ENCODE measurements around the gene S1PR4. TPM values are rescaled to one million over a fixed set of nuclear protein-coding genes. Genes with fewer than 3 reads are reported as not detected.
"Not testable (repeated sequence)": the region's sequence is repeated elsewhere in the genome, so short reads cannot be mapped to it uniquely, and the experiment has no call there.

S1PR4 gene
- polyA plus RNA-seq, 2 donors, result 1.5 to 2.4 TPM

DNA sequence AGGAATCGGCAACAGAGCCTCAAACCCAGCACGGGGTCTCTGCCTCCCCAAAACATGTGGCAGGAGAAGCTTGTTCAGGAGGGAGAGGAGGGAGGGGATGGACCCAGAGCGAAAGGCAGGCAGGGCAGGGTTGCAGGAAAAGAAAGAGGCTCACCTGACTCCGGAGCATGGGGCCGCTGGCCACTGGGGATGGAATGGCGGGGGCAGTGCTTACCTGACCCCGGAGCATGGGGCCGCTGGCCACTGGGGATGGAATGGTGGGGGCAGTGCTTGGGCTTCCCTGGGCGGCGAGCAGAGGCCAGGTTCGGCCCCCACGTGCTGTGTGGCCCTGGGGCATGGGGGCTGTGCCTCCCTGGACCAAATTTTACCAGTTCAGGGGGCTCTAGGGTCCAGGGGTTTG, 32.6 kb downstream of the S1PR4 start:
- Histone ChIP-seq H3K36me3 (ENCODE audit: control insufficient read depth in 2 of 2, insufficient read depth in 2 of 2, low read length in 1 of 2) (peaks cover 0 to 25% of the 10 kb centered on the region in 2 donors), H3K9me3 (ENCODE audit: control insufficient read depth in 2 of 2, insufficient read depth in 1 of 2, low read depth in 1 of 2, low read length in 1 of 2) (no peaks in the 10 kb centered on the region), H3K4me1 (ENCODE audit: control insufficient read depth in 2 of 2, insufficient read depth in 2 of 2, low read length in 1 of 2) (no peaks in the 10 kb centered on the region), H3K27me3 (ENCODE audit: control insufficient read depth in 1 of 2, insufficient read depth in 2 of 2, low read length in 2 of 2) (no peaks in the 10 kb centered on the region), H3K27ac (ENCODE audit: low read depth in 2 of 2, low read length in 1 of 2) (no peak overlapping the region), H3K4me3 (ENCODE audit: low read depth in 1 of 2, low read length in 2 of 2) (no peak overlapping the region)
- WGBS, 2 donors, result 47 to 52% methylated on average over 12 of the region's 12 CpGs

DNA sequence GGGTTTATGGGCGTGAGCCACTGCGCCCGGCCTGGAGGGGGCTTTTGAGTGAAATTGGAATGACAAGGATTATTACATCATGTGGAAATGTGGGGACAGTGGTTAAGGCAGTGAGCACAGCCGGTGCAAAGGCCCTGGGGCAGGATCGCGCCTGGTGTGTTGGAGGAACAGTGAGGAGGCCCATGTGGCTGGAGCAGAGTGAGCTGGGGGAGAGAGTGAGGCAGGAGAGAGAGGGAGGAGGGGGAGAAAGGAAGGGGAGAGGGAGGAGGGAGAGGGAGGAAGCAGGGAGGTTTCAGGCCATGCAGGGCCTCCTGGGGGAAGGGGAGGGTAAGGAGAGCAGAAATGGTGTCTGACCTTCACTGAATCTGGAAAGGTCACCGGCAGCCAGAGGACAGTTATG, 34.6 kb downstream of the S1PR4 start:
- 93 to 98% methylated on average over 7 of the region's 7 CpGs for WGBS, 2 donors
- no peak overlapping the region for H3K4me3 ChIP-seq (ENCODE audit: low read depth in 1 of 2, low read length in 2 of 2)
- H3K27ac ChIP-seq (ENCODE audit: low read depth in 2 of 2, low read length in 1 of 2), result no peak overlapping the region
- no peaks in the 10 kb centered on the region for H3K9me3 ChIP-seq (ENCODE audit: control insufficient read depth in 2 of 2, insufficient read depth in 1 of 2, low read depth in 1 of 2, low read length in 1 of 2)
- no peaks in the 10 kb centered on the region for H3K27me3 ChIP-seq (ENCODE audit: control insufficient read depth in 1 of 2, insufficient read depth in 2 of 2, low read length in 2 of 2)
- H3K4me1 ChIP-seq (ENCODE audit: control insufficient read depth in 2 of 2, insufficient read depth in 2 of 2, low read length in 1 of 2), result no peaks in the 10 kb centered on the region
- H3K36me3 ChIP-seq (ENCODE audit: control insufficient read depth in 2 of 2, insufficient read depth in 2 of 2, low read length in 1 of 2), result peaks cover 0 to 8% of the 10 kb centered on the region in 2 donors

DNA sequence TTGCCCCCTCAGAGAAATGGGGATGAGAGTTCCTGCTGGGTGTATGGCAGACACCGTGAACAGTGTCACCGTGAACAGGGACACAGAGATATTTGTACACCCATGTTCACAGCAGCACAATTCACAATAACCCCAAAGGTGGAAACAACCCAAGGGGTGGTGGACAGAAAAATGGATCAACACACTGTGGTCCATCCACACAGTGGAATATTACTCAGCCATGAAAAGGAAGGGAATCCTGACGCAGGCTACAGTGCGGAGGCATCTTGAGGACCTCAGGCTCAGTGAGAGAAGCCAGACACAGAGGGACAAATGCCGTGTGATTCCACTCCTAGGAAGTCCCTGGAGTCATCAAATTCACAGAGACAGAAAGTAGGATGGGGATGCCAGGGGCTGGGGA, 38.3 kb downstream of the S1PR4 start:
- no peaks in the 10 kb centered on the region for H3K9me3 ChIP-seq (ENCODE audit: control insufficient read depth in 2 of 2, insufficient read depth in 1 of 2, low read depth in 1 of 2, low read length in 1 of 2)
- 87 to 95% methylated on average over 5 of the region's 5 CpGs for whole genome bisulfite sequencing, 2 donors

DNA sequence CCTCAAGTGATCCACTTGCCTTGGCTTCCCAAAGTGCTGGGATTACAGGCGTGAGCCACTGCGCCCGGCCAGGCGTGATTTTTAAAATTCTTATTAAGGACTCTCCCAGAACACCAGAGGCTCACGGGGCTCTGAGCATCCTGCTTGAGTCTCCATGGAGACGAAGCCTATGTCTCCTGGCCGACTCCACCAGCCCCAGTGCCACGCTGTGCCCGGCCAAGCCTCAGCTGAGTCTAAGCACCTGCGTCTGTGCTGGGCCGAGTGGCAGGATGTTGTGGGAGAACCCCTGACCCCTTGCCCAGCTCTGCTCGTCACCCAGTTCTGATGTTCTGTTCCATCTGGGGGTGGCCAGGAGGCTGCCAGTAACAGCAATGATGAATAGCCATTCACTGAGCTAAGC, 42.0 kb downstream of the S1PR4 start:
- H3K9me3 ChIP-seq (ENCODE audit: control insufficient read depth in 2 of 2, insufficient read depth in 1 of 2, low read depth in 1 of 2, low read length in 1 of 2), result no peaks in the 10 kb centered on the region
- H3K4me1 ChIP-seq (ENCODE audit: control insufficient read depth in 2 of 2, insufficient read depth in 2 of 2, low read length in 1 of 2), result peaks cover 3% of the 10 kb centered on the region in 2 donors
- 74 to 75% methylated on average over 12 of the region's 12 CpGs for WGBS, 2 donors
- H3K27ac ChIP-seq (ENCODE audit: low read depth in 2 of 2, low read length in 1 of 2), result no peak overlapping the region
- peaks cover 0 to 7% of the 10 kb centered on the region in 2 donors for H3K27me3 ChIP-seq (ENCODE audit: control insufficient read depth in 1 of 2, insufficient read depth in 2 of 2, low read length in 2 of 2)
- no peak overlapping the region for H3K4me3 ChIP-seq (ENCODE audit: low read depth in 1 of 2, low read length in 2 of 2)
- H3K36me3 ChIP-seq (ENCODE audit: control insufficient read depth in 2 of 2, insufficient read depth in 2 of 2, low read length in 1 of 2), result no peaks in the 10 kb centered on the region

More for the DNA sequence above, 38.3 kb downstream of the S1PR4 start:
- Histone ChIP-seq H3K4me1 (ENCODE audit: control insufficient read depth in 2 of 2, insufficient read depth in 2 of 2, low read length in 1 of 2) (no peaks in the 10 kb centered on the region), H3K27me3 (ENCODE audit: control insufficient read depth in 1 of 2, insufficient read depth in 2 of 2, low read length in 2 of 2) (no peaks in the 10 kb centered on the region), H3K36me3 (ENCODE audit: control insufficient read depth in 2 of 2, insufficient read depth in 2 of 2, low read length in 1 of 2) (no peaks in the 10 kb centered on the region), H3K4me3 (ENCODE audit: low read depth in 1 of 2, low read length in 2 of 2) (no peak overlapping the region), H3K27ac (ENCODE audit: low read depth in 2 of 2, low read length in 1 of 2) (no peak overlapping the region)

DNA sequence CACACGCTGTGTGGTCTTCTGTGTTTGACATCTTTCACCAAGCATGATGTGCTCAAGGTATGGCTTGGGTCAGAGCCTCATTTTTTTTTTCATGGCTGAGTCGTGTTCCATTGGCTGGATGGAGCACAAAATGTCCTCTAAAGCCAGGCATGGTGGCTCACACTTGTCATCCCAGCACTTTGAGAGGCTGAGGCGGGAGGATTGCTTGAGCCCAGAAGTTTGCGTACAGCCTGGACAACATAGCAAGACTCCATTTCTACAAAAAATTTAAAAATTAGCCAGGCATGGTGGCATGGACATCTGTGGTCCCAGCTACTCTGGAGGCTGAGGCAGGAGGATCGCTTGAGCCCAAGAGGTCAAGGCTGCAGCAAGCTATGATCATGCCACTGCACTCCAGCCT, 43.0 kb downstream of the S1PR4 start:
- H3K4me1 ChIP-seq (ENCODE audit: control insufficient read depth in 2 of 2, insufficient read depth in 2 of 2, low read length in 1 of 2), result not testable (repeated sequence)

DNA sequence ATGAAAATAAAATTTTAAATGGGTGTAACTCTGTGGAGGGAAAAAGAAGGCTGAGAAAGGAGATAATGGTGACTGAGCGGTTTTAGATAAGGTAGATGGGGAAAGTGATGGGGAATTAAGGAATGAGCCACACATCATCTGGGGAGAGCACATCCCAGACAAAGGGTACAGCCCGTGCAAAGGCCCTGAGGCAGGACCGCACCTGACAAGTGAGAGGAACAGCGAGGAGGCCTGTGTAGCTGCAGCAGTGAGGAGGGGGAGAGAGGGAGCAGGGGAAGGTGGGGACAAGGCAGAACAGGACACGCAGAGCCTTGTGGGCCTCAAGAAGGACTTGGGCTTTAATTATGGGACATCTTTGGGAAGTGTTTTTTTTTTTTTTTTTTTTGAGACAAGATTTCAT, 44.1 kb downstream of the S1PR4 start:
- no peak overlapping the region for H3K27ac ChIP-seq (ENCODE audit: low read depth in 2 of 2, low read length in 1 of 2)
- no peaks in the 10 kb centered on the region for H3K9me3 ChIP-seq (ENCODE audit: control insufficient read depth in 2 of 2, insufficient read depth in 1 of 2, low read depth in 1 of 2, low read length in 1 of 2)
- no peaks in the 10 kb centered on the region for H3K36me3 ChIP-seq (ENCODE audit: control insufficient read depth in 2 of 2, insufficient read depth in 2 of 2, low read length in 1 of 2)
- H3K27me3 ChIP-seq (ENCODE audit: control insufficient read depth in 1 of 2, insufficient read depth in 2 of 2, low read length in 2 of 2), result peaks cover 4 to 7% of the 10 kb centered on the region in 2 donors
- H3K4me1 ChIP-seq (ENCODE audit: control insufficient read depth in 2 of 2, insufficient read depth in 2 of 2, low read length in 1 of 2), result peaks cover 3% of the 10 kb centered on the region in 2 donors
- 83 to 84% methylated on average over 5 of the region's 5 CpGs for WGBS, 2 donors
- no peak overlapping the region for H3K4me3 ChIP-seq (ENCODE audit: low read depth in 1 of 2, low read length in 2 of 2)

More for the DNA sequence above, 43.0 kb downstream of the S1PR4 start:
- 82 to 85% methylated on average over 5 of the region's 5 CpGs for WGBS, 2 donors
- H3K27ac ChIP-seq (ENCODE audit: low read depth in 2 of 2, low read length in 1 of 2); H3K9me3 ChIP-seq (ENCODE audit: control insufficient read depth in 2 of 2, insufficient read depth in 1 of 2, low read depth in 1 of 2, low read length in 1 of 2); H3K4me3 ChIP-seq (ENCODE audit: low read depth in 1 of 2, low read length in 2 of 2); H3K36me3 ChIP-seq (ENCODE audit: control insufficient read depth in 2 of 2, insufficient read depth in 2 of 2, low read length in 1 of 2); H3K27me3 ChIP-seq (ENCODE audit: control insufficient read depth in 1 of 2, insufficient read depth in 2 of 2, low read length in 2 of 2): not testable (repeated sequence)

DNA sequence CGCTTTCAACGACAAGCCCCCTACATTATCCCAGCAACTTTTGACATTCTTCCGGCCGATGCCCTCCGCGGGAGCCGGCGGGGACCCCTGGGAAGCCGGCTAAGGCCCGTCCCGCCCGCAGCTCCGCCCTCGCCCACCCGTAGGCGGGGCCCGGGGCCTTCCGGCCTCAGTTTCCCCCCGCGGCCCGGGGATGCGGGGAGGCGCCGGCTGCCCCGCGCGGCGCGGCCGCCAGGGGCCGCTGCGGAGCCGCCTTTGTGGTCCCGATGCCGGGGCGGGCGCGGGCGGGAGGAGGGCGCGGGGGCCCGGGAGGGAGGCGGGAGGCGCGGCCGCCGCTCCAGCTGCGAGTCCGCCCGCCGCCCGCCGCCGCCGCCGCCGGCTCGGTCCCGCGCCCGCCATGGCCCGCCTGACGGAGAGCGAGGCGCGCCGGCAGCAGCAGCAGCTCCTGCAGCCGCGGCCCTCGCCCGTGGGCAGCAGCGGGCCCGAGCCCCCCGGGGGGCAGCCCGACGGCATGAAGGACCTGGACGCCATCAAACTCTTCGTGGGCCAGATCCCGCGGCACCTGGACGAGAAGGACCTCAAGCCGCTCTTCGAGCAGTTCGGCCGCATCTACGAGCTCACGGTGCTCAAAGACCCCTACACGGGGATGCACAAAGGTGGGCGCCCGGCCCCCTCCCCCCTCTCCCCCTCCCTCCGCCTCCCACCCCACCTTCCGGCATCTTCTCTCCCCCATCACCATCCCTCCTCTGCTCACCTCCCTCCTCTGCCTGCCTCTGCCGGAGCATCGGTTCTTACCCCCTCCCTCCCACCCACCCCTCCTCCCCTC, 46.0 kb downstream of the S1PR4 start, which contains the start of gene CELF5:
Gene CELF5, plus strand, starts transcription at position 316 of the 823 bp plus-strand sequence. Its CDS starts 79 bp downstream, at position 395.
- Histone ChIP-seq H3K36me3 (ENCODE audit: control insufficient read depth in 2 of 2, insufficient read depth in 2 of 2, low read length in 1 of 2) (no peaks in the 10 kb centered on the region), H3K4me1 (ENCODE audit: control insufficient read depth in 2 of 2, insufficient read depth in 2 of 2, low read length in 1 of 2) (peaks cover 3% of the 10 kb centered on the region in 2 donors), H3K4me3 (ENCODE audit: low read depth in 1 of 2, low read length in 2 of 2) (peak within 1 kb of the TSS in 1 of 2 donors; percentile 30), H3K27ac (ENCODE audit: low read depth in 2 of 2, low read length in 1 of 2) (no peak within 1 kb of the TSS), H3K9me3 (ENCODE audit: control insufficient read depth in 2 of 2, insufficient read depth in 1 of 2, low read depth in 1 of 2, low read length in 1 of 2) (no peaks in the 10 kb centered on the region), H3K27me3 (ENCODE audit: control insufficient read depth in 1 of 2, insufficient read depth in 2 of 2, low read length in 2 of 2) (peaks cover 4 to 17% of the 10 kb centered on the region in 2 donors)
- 2 to 5% methylated on average over 48 to 94 of the region's 94 CpGs for WGBS, 2 donors

DNA sequence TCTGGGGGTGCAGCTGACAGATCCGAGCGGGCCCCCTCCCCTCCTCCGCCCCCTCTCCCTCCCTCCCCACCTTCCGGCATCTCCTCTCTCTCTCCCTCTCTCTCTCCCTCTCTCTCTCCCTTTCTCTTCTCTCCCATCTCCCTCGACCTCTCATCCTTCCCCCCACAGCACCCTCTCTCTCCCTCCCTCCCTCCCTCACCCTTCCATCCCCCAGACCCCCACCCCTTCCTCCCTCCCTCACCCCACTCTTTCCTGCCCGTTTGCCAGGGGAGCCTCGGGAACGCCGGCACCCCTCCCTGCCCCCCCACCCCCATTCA, 46.6 kb downstream of the S1PR4 start:
- Histone ChIP-seq H3K27me3 (ENCODE audit: control insufficient read depth in 1 of 2, insufficient read depth in 2 of 2, low read length in 2 of 2) (peaks cover 4 to 22% of the 10 kb centered on the region in 2 donors), H3K27ac (ENCODE audit: low read depth in 2 of 2, low read length in 1 of 2) (no peak overlapping the region), H3K9me3 (ENCODE audit: control insufficient read depth in 2 of 2, insufficient read depth in 1 of 2, low read depth in 1 of 2, low read length in 1 of 2) (no peaks in the 10 kb centered on the region), H3K4me1 (ENCODE audit: control insufficient read depth in 2 of 2, insufficient read depth in 2 of 2, low read length in 1 of 2) (peaks cover 3% of the 10 kb centered on the region in 2 donors), H3K36me3 (ENCODE audit: control insufficient read depth in 2 of 2, insufficient read depth in 2 of 2, low read length in 1 of 2) (no peaks in the 10 kb centered on the region), H3K4me3 (ENCODE audit: low read depth in 1 of 2, low read length in 2 of 2) (no peak overlapping the region)
- 0 to 3% methylated on average over 6 to 9 of the region's 9 CpGs for WGBS, 2 donors

DNA sequence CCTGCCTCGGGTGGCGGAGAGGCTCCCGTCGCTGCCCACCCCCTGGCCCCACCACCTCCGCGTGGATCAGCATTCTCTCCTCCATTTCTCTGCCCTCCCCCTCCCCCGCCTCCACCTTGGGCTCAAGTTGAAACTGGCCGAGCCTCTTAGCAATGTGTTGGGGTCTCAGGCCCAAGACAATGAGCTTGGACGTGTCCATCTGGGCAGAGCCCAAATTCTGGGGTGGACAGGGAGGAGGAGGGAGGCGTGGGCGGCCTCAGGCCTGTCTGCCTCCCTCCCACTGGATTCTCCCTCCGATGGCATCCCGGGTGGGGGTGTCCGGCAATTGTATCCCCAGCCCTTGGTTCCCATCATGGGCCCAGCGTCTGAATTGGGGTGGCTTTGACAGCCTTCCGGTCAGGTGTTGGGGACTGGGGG, 47.1 kb downstream of the S1PR4 start:
- H3K4me3 ChIP-seq (ENCODE audit: low read depth in 1 of 2, low read length in 2 of 2), result no peak overlapping the region
- H3K36me3 ChIP-seq (ENCODE audit: control insufficient read depth in 2 of 2, insufficient read depth in 2 of 2, low read length in 1 of 2), result no peaks in the 10 kb centered on the region
- peaks cover 3% of the 10 kb centered on the region in 2 donors for H3K4me1 ChIP-seq (ENCODE audit: control insufficient read depth in 2 of 2, insufficient read depth in 2 of 2, low read length in 1 of 2)
- peaks cover 4 to 22% of the 10 kb centered on the region in 2 donors for H3K27me3 ChIP-seq (ENCODE audit: control insufficient read depth in 1 of 2, insufficient read depth in 2 of 2, low read length in 2 of 2)
- 36 to 38% methylated on average over 14 to 16 of the region's 16 CpGs for WGBS, 2 donors
- no peaks in the 10 kb centered on the region for H3K9me3 ChIP-seq (ENCODE audit: control insufficient read depth in 2 of 2, insufficient read depth in 1 of 2, low read depth in 1 of 2, low read length in 1 of 2)
- no peak overlapping the region for H3K27ac ChIP-seq (ENCODE audit: low read depth in 2 of 2, low read length in 1 of 2)
